ENCODE data around the gene KRABD2.

Gene KRABD2

GRCh38 chr17:8402921-8403536 lies 26.5 kb upstream of the KRABD2 start:
- no peaks in the 10 kb centered on the region; a peak in 1 of 4 replicates for H3K4me1 Mint-ChIP-seq
- Histone ChIP-seq H3K56ac (ENCODE audit: insufficient read length, low read depth, low read length) (no peak overlapping the region), H2AFZ (ENCODE audit: low read length) (no peak overlapping the region), H2BK20ac (ENCODE audit: low read depth, low read length, poor library complexity, severe bottlenecking) (no peak overlapping the region), H2BK5ac (ENCODE audit: insufficient read length, low read length) (no peak overlapping the region), H4K5ac (ENCODE audit: insufficient read length, low read depth, low read length) (no peak overlapping the region), H3K23me2 (ENCODE audit: insufficient read length, low read depth, low read length, poor library complexity, severe bottlenecking) (no peaks in the 10 kb centered on the region), H2BK120ac (ENCODE audit: low read depth, low read length, poor library complexity, severe bottlenecking) (no peak overlapping the region), H4K20me1 (ENCODE audit: control insufficient read depth, insufficient read depth, insufficient read length) (no peaks in the 10 kb centered on the region), H3K27me3 (ENCODE audit: insufficient read depth, low read length) (no peaks in the 10 kb centered on the region), H3K9me3 (ENCODE audit: control insufficient read depth, low read depth, low read length) (no peaks in the 10 kb centered on the region), H3K4me2 (ENCODE audit: insufficient read depth, insufficient read length, low read length) (no peak overlapping the region), H2AK5ac (ENCODE audit: insufficient read length, low read length) (no peak overlapping the region), H3K9ac (ENCODE audit: extremely low read depth, insufficient read length, low read length) (no peak overlapping the region), H3K23ac (ENCODE audit: insufficient read length, low read depth, low read length) (no peak overlapping the region), H3K4me1 (ENCODE audit: insufficient read depth, low read length) (no peaks in the 10 kb centered on the region), H3K79me2 (ENCODE audit: insufficient read depth, low read length) (no peaks in the 10 kb centered on the region), H3K18ac (ENCODE audit: insufficient read length, low read depth, low read length) (no peak overlapping the region), H2BK15ac (ENCODE audit: low read depth, low read length) (no peak overlapping the region), H3K27ac (ENCODE audit: insufficient read length, low read depth, low read length) (no peak overlapping the region), H4K91ac (ENCODE audit: insufficient read length, low read depth, low read length) (no peak overlapping the region), H3K79me1 (ENCODE audit: insufficient read depth, low read depth, low read length, poor library complexity, severe bottlenecking) (no peaks in the 10 kb centered on the region), H4K8ac (replicated peaks; ENCODE audit: insufficient read length, low read depth, low read length) (no peak overlapping the region), H3K4ac (ENCODE audit: low read depth, low read length) (no peak overlapping the region), H3K14ac (ENCODE audit: insufficient read depth, low read length) (no peak overlapping the region), H2BK12ac (ENCODE audit: insufficient read length, low read depth, low read length) (no peak overlapping the region), H3T11ph (ENCODE audit: low read length) (no peak overlapping the region)
- H3K36me3 Mint-ChIP-seq (ENCODE audit: insufficient read depth in 1 of 3, low read depth in 3 of 3), result no peaks in the 10 kb centered on the region
- no peaks in the 10 kb centered on the region for H3K9me3 Mint-ChIP-seq
- H3K27ac Mint-ChIP-seq, result no peak overlapping the region
- DNase-seq, result no peak
- WGBS (ENCODE audit: extremely low coverage, insufficient read length, low lambda C conversion rate), result no CpG with 5 or more reads among the region's 11 CpGs
- no peak for TF ChIP-seq CTCF (conservative IDR thresholded peaks at IDR 0.05)
- H3K4me3 Mint-ChIP-seq, result no peak overlapping the region
- peaks cover 12% of the 10 kb centered on the region for H3K27me3 Mint-ChIP-seq (ENCODE audit: low read depth)

Measured in H9 (cell line).